Ramos (cell line): ENCODE data around the gene COL19A1.
"Not testable (repeated sequence)": the region's sequence is repeated elsewhere in the genome, so short reads cannot be mapped to it uniquely, and the experiment has no call there.

ENCODE experiments used
- in situ Hi-C: fragments of 300-500 bp; cut with MboI; formaldehyde crosslinking; loops from one replicate; pipeline ENCODE4 v1.14.3; 2022; ENCODE audit warnings: low sequenced_read_pairs; ENCODE audit not compliant: unreplicated experiment

Gene COL19A1

GRCh38 chr6:69863766-69864165 lies 2.6 kb upstream of the COL19A1 start:
- in situ Hi-C loops, result no loop called here

GRCh38 chr6:69865126-69865525 lies 1.2 kb upstream of the COL19A1 start:
- in situ Hi-C loops, result no loop called here

GRCh38 chr6:69866770-69867638 lies 648 bp downstream of the COL19A1 start:
- in situ Hi-C loops, result no loop called here

GRCh38 chr6:69867639-69867976 lies 1.3 kb downstream of the COL19A1 start:
- in situ Hi-C loops, result no loop called here

- in situ Hi-C loops, result no loop called here
These were observed 2.0 kb downstream of the COL19A1 start for GRCh38 chr6:69868252-69868804.

GRCh38 chr6:69868961-69869360 lies 2.6 kb downstream of the COL19A1 start:
- in situ Hi-C loops, result no loop called here

- in situ Hi-C loops, result no loop called here
These were observed 4.8 kb downstream of the COL19A1 start for GRCh38 chr6:69871107-69871506.

- in situ Hi-C loops, result no loop called here
These were observed 6.9 kb downstream of the COL19A1 start for GRCh38 chr6:69873291-69873690.

- in situ Hi-C loops, result no loop called here
These were observed 9.4 kb downstream of the COL19A1 start for GRCh38 chr6:69875715-69876114.

GRCh38 chr6:69878795-69879194 lies 12.4 kb downstream of the COL19A1 start:
- in situ Hi-C loops, result no loop called here

GRCh38 chr6:69880601-69881000 lies 14.2 kb downstream of the COL19A1 start:
- in situ Hi-C loops, result no loop called here

- in situ Hi-C loops, result no loop called here
These were observed 15.2 kb downstream of the COL19A1 start for GRCh38 chr6:69881322-69882151.

GRCh38 chr6:69883551-69883950 lies 17.2 kb downstream of the COL19A1 start:
- in situ Hi-C loops, result no loop called here

GRCh38 chr6:69884231-69884630 lies 17.9 kb downstream of the COL19A1 start:
- in situ Hi-C loops, result no loop called here

GRCh38 chr6:69887026-69887425 lies 20.7 kb downstream of the COL19A1 start:
- in situ Hi-C loops, result no loop called here

- in situ Hi-C loops, result no loop called here
These were observed 21.5 kb downstream of the COL19A1 start for GRCh38 chr6:69887714-69888345.

GRCh38 chr6:69888482-69889233 lies 22.3 kb downstream of the COL19A1 start:
- in situ Hi-C loops, result no loop called here

- in situ Hi-C loops, result not testable (repeated sequence)
These were observed 23.0 kb downstream of the COL19A1 start for GRCh38 chr6:69889234-69889974.

GRCh38 chr6:69892561-69892960 lies 26.2 kb downstream of the COL19A1 start:
- in situ Hi-C loops, result not testable (repeated sequence)
